Upper lobe of left lung (tissue), 4 donors: ENCODE results near the gene FAM3A.

Experiments
- EP300 ChIP-seq, 4 donors: sonication (generic); formaldehyde crosslinking; IDR thresholded peaks; one replicate each; pipeline ENCODE4 v1.5.1; 2017; ENCODE audit warnings: antibody characterized with exemption in 4 of 4, control low read depth in 2 of 4
- POLR2A ChIP-seq, 4 donors: fragments of 450-650 bp; IDR thresholded peaks; one replicate each; pipeline ENCODE4 v1.5.1; 2016 to 2017; ENCODE audit warnings: antibody characterized with exemption in 4 of 4, mild to moderate bottlenecking in 2 of 4
- POLR2AphosphoS5 ChIP-seq, 2 donors: sonication (generic); formaldehyde crosslinking; IDR thresholded peaks; one replicate each; pipeline ENCODE4 v1.5.1; 2017; ENCODE audit warnings: antibody characterized with exemption in 2 of 2
- TF ChIP-seq, protein P1 (sequence below), 6 experiments: fragments of 450-650 bp in 4 of 6; fragments of 200-600 bp in 2 of 6; sonication (generic) in 2 of 6; IDR thresholded peaks; one replicate each; pipeline ENCODE4 v1.5.1; 2016 to 2019; ENCODE audit warnings: antibody characterized with exemption in 6 of 6

DNA sequence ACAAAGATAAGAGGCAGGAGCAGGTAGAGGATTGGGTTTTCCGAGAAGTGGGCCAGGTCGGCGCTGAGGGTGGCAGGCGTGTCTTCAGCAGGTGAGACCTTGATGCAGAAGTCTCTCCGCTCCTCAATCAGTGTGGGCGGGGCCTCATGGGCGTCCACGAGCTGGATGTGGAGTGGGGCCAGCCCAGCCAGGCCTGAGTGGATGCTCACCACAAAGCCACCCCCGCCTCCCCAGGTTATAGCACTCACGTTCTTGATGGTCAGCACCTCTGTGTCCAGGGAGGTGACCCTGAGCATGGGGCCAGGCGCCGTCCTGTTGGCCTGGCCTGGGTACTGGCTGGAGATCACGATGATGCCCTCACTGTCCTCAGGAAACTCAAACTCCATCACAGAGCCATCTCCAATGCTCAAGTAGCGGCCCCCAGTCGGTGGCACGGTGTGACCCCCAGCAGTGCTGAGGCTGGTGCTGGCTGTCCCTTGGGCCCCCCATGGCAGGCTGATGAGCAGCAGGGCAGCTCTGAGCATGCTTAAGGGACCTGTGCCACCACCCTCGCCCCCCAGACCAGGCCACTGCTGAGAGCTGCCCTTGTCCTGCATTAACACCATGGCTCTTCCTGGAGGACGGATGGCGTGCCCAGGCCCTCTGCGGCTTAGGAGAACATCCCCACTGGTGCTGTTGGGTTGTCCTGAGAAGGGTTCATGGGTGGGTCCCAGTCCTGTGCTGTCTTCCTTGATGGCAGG, 27.5 kb downstream of the FAM3A start:
- no peak for TF ChIP-seq POLR2A (IDR thresholded peaks at IDR 0.05)
- TF ChIP-seq, protein P1, sequence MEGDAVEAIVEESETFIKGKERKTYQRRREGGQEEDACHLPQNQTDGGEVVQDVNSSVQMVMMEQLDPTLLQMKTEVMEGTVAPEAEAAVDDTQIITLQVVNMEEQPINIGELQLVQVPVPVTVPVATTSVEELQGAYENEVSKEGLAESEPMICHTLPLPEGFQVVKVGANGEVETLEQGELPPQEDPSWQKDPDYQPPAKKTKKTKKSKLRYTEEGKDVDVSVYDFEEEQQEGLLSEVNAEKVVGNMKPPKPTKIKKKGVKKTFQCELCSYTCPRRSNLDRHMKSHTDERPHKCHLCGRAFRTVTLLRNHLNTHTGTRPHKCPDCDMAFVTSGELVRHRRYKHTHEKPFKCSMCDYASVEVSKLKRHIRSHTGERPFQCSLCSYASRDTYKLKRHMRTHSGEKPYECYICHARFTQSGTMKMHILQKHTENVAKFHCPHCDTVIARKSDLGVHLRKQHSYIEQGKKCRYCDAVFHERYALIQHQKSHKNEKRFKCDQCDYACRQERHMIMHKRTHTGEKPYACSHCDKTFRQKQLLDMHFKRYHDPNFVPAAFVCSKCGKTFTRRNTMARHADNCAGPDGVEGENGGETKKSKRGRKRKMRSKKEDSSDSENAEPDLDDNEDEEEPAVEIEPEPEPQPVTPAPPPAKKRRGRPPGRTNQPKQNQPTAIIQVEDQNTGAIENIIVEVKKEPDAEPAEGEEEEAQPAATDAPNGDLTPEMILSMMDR (IDR thresholded peaks at IDR 0.05): no peak
- TF ChIP-seq POLR2AphosphoS5 (IDR thresholded peaks at IDR 0.05): no peak
- no peak for TF ChIP-seq EP300 (IDR thresholded peaks at IDR 0.05)
